NK-92 (cell line): ENCODE results near the gene TP53I11.

Experiments used
- DNase-seq: peaks from one replicate; lab custom pipeline; 2025; ENCODE audit not compliant: unreplicated experiment; lab: John Stamatoyannopoulos, UW

Gene TP53I11

GRCh38 chr11:44950625-44951476 lies at the start of gene TP53I11:
TSS of gene TP53I11 (minus strand) at chr11:44950883. CDS start at chr11:44938335, 12,548 bp downstream.
- no peak for DNase-seq

- DNase-seq: no peak
Observed at GRCh38 chr11:44999068-44999467, 48.4 kb upstream of the TP53I11 start.

- no peak for DNase-seq
Observed at GRCh38 chr11:44998051-44998450, 47.4 kb upstream of the TP53I11 start.

GRCh38 chr11:44997566-44997965 lies 46.9 kb upstream of the TP53I11 start:
- DNase-seq: no peak

GRCh38 chr11:44994753-44995152 lies 44.1 kb upstream of the TP53I11 start:
- DNase-seq: no peak

- no peak for DNase-seq
Observed at GRCh38 chr11:44993971-44994704, 43.5 kb upstream of the TP53I11 start.

GRCh38 chr11:44992774-44993173 lies 42.1 kb upstream of the TP53I11 start:
- DNase-seq: no peak

- DNase-seq: no peak
Observed at GRCh38 chr11:44992181-44992582, 41.5 kb upstream of the TP53I11 start.

- DNase-seq: no peak
Observed at GRCh38 chr11:44990665-44991064, 40.0 kb upstream of the TP53I11 start.

- no peak for DNase-seq
Observed at GRCh38 chr11:44989831-44990566, 39.3 kb upstream of the TP53I11 start.

- no peak for DNase-seq
Observed at GRCh38 chr11:44988981-44989635, 38.4 kb upstream of the TP53I11 start.

- no peak for DNase-seq
Observed at GRCh38 chr11:44988111-44988510, 37.4 kb upstream of the TP53I11 start.

- DNase-seq: no peak
Observed at GRCh38 chr11:44987506-44987905, 36.8 kb upstream of the TP53I11 start.

- DNase-seq: no peak
Observed at GRCh38 chr11:44986315-44986714, 35.6 kb upstream of the TP53I11 start.

- no peak for DNase-seq
Observed at GRCh38 chr11:44985721-44986120, 35.0 kb upstream of the TP53I11 start.

GRCh38 chr11:44983786-44984185 lies 33.1 kb upstream of the TP53I11 start:
- DNase-seq: no peak

GRCh38 chr11:44982496-44983062 lies 31.9 kb upstream of the TP53I11 start:
- DNase-seq: no peak

GRCh38 chr11:44980533-44981427 lies 30.1 kb upstream of the TP53I11 start:
- no peak for DNase-seq

- no peak for DNase-seq
Observed at GRCh38 chr11:44979543-44980399, 29.1 kb upstream of the TP53I11 start.
